Transverse colon (tissue), 3 donors: Measurements from ENCODE around the gene SEMA3E.

Experiments used
- EP300 ChIP-seq: sonication (generic); formaldehyde crosslinking; IDR thresholded peaks from one replicate; pipeline ENCODE4 v1.6.1; 2017; ENCODE audit warnings: antibody characterized with exemption, low read depth
- POLR2A ChIP-seq: fragments of 450-650 bp; IDR thresholded peaks from one replicate; pipeline ENCODE4 v1.6.1; 2016; ENCODE audit warnings: antibody characterized with exemption, mild to moderate bottlenecking, moderate library complexity
- TF ChIP-seq, protein P1 (sequence below), 5 experiments: fragments of 200-600 bp in 3 of 5; fragments of 450-650 bp in 2 of 5; sonication (generic) in 3 of 5; IDR thresholded peaks; 1 replicate in 2 of 5; 2 replicates in 3 of 5; pipeline ENCODE4 v1.5.1; 2016 to 2017; ENCODE audit warnings: antibody characterized with exemption in 5 of 5, inconsistent platforms in 3 of 5, mild to moderate bottlenecking in 2 of 5, moderate library complexity in 1 of 5

DNA sequence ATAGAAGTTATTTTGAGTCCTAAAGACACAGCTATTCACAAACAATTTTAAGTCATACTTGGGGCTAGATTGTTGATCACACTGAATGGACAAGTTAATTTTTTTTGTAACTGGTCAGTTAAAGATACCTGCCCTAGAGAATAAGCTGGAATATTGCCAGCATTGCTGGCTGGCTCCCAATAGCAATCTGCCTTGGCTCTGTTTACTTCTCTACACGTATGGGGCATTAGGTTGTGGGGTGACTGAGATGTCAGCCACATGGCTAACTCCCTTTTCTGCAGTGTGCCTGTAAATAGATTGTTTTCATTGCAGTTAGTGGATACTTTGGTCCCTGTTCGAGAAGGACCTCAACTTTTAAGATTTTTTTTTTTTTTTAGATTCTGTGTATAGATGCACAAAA is 128.2 kb downstream of the SEMA3E start:
- TF ChIP-seq POLR2A (no peak), EP300 (no peak)
- TF ChIP-seq, protein P1, sequence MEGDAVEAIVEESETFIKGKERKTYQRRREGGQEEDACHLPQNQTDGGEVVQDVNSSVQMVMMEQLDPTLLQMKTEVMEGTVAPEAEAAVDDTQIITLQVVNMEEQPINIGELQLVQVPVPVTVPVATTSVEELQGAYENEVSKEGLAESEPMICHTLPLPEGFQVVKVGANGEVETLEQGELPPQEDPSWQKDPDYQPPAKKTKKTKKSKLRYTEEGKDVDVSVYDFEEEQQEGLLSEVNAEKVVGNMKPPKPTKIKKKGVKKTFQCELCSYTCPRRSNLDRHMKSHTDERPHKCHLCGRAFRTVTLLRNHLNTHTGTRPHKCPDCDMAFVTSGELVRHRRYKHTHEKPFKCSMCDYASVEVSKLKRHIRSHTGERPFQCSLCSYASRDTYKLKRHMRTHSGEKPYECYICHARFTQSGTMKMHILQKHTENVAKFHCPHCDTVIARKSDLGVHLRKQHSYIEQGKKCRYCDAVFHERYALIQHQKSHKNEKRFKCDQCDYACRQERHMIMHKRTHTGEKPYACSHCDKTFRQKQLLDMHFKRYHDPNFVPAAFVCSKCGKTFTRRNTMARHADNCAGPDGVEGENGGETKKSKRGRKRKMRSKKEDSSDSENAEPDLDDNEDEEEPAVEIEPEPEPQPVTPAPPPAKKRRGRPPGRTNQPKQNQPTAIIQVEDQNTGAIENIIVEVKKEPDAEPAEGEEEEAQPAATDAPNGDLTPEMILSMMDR (IDR thresholded peaks at IDR 0.05), result no peak
